Transverse colon (tissue), 3 donors: ENCODE measurements around the gene NPIPB6.

Source experiments
- CTCF ChIP-seq, 5 experiments: fragments of 200-600 bp in 3 of 5; fragments of 450-650 bp in 2 of 5; sonication (generic) in 3 of 5; IDR thresholded peaks; 1 replicate in 2 of 5; 2 replicates in 3 of 5; pipeline ENCODE4 v1.5.1; 2016 to 2017; ENCODE audit warnings: antibody characterized with exemption in 5 of 5, inconsistent platforms in 3 of 5, mild to moderate bottlenecking in 2 of 5, moderate library complexity in 1 of 5
- EP300 ChIP-seq: sonication (generic); formaldehyde crosslinking; IDR thresholded peaks from one replicate; pipeline ENCODE4 v1.6.1; 2017; ENCODE audit warnings: antibody characterized with exemption, low read depth

- TF ChIP-seq CTCF (IDR thresholded peaks at IDR 0.05) (no peak), EP300 (no peak)
Measured at GRCh38 chr16:28301154-28301553, 62.2 kb downstream of the NPIPB6 start.
